ENCODE measurements around the gene FHDC1.

FHDC1 gene

GRCh38 chr4:152996111-152996571, 60.0 kb downstream of the FHDC1 start:
- no peak for TF ChIP-seq REST (IDR thresholded peaks at IDR 0.05; ENCODE audit: insufficient read depth in 1 of 2, low read depth in 2 of 2, low read length in 2 of 2)
- no peak for TF ChIP-seq TAF1 (IDR thresholded peaks at IDR 0.05; ENCODE audit: borderline replicate concordance, insufficient read depth, low read length)
- TF ChIP-seq SIN3A (IDR thresholded peaks at IDR 0.05; ENCODE audit: borderline replicate concordance, insufficient read depth, low read length), result no peak
- no peak for TF ChIP-seq POLR2AphosphoS5 (IDR thresholded peaks at IDR 0.05; ENCODE audit: low read depth, low read length)
- TF ChIP-seq FOXP2 (optimal IDR thresholded peaks at IDR 0.05; ENCODE audit: borderline replicate concordance, extremely low read depth, extremely low read length, insufficient read depth), result no peak

DNA sequence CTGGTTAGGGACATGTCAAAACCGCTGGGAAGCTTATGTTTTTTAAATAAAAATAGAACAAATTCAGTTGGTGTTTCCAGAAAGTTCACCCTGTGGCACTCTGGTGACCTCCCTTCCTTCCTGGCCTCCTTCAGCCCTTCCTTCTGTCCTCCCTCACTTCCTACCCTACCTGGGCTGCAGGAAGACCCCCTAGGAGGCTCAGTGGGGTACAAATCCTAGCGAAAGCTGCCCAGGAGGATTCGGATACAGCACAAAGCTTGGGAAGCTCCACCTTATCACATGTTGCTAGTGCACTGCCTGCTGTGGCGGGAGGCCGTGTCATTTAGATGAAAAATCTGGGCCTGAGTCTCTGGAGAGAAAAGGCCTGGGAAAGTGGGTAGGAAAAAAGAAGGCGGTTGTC, 60.5 kb downstream of the FHDC1 start:
- TF ChIP-seq FOXP2 (optimal IDR thresholded peaks at IDR 0.05; ENCODE audit: borderline replicate concordance, extremely low read depth, extremely low read length, insufficient read depth), result no peak
- TF ChIP-seq SIN3A (IDR thresholded peaks at IDR 0.05; ENCODE audit: borderline replicate concordance, insufficient read depth, low read length), result no peak
- no peak for TF ChIP-seq TAF1 (IDR thresholded peaks at IDR 0.05; ENCODE audit: borderline replicate concordance, insufficient read depth, low read length)
- TF ChIP-seq POLR2AphosphoS5 (IDR thresholded peaks at IDR 0.05; ENCODE audit: low read depth, low read length), result no peak
- TF ChIP-seq REST (IDR thresholded peaks at IDR 0.05; ENCODE audit: insufficient read depth in 1 of 2, low read depth in 2 of 2, low read length in 2 of 2), result no peak

DNA sequence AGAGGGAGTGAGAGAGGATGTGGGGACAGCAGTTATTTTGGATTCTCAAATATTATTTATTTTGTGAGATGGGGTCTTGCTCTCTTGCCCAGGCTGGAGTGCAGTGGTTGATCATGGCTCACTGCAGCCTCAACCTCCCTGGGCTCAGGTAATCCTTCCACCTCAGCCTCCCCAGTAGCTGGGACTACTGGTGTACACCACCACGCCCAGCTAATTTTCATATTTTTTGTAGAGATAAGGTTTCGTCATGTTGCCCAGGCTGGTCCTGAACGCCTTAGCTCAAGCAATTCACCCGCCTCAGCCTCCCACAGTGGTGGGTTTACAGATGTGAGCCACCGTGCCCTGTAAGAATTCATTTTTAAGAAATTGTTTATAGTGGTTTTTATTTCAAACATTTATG, 61.2 kb downstream of the FHDC1 start:
- TF ChIP-seq SIN3A (IDR thresholded peaks at IDR 0.05; ENCODE audit: borderline replicate concordance, insufficient read depth, low read length) (no peak), TAF1 (IDR thresholded peaks at IDR 0.05; ENCODE audit: borderline replicate concordance, insufficient read depth, low read length) (no peak), FOXP2 (optimal IDR thresholded peaks at IDR 0.05; ENCODE audit: borderline replicate concordance, extremely low read depth, extremely low read length, insufficient read depth) (no peak), POLR2AphosphoS5 (IDR thresholded peaks at IDR 0.05; ENCODE audit: low read depth, low read length) (no peak), REST (IDR thresholded peaks at IDR 0.05; ENCODE audit: insufficient read depth in 1 of 2, low read depth in 2 of 2, low read length in 2 of 2) (no peak)

DNA sequence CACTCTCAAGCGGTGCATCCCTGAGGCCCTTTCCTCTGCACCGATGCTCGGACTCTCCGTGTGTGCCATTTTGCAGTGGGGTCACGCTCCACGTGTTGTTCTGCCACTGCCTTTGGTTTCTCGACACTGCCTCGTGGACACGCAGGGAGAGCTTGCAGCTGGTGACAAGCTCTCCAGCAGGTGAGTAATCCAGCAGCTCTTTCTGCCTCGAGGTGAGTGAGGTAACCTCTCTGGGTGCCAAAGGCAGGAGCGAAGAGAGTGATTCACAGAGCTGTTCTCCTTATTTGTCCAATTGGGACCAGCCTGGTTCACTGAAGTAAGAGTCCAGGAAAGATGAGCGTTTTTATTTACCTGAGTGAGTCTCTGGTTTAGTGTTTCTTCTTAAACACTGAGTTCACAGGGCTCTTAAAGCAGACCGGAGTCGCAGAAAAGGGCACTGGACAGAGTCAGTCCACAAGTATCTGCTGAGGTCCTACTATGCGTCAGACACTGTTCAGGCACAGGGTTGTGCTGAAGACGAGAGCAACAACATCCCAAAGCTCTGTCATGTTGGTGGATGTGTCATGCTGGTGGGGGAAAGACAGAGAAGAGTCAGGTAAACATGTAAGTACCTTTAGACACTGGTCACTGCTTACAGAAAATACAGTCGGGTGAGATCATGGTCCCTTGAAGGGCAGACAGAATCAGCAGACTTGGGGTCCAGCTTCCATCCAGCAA, 61.8 kb downstream of the FHDC1 start:
- TF ChIP-seq SIN3A (IDR thresholded peaks at IDR 0.05; ENCODE audit: borderline replicate concordance, insufficient read depth, low read length), result no peak
- TF ChIP-seq TAF1 (IDR thresholded peaks at IDR 0.05; ENCODE audit: borderline replicate concordance, insufficient read depth, low read length), result no peak
- no peak for TF ChIP-seq REST (IDR thresholded peaks at IDR 0.05; ENCODE audit: insufficient read depth in 1 of 2, low read depth in 2 of 2, low read length in 2 of 2)
- TF ChIP-seq FOXP2 (optimal IDR thresholded peaks at IDR 0.05; ENCODE audit: borderline replicate concordance, extremely low read depth, extremely low read length, insufficient read depth), result no peak
- no peak for TF ChIP-seq POLR2AphosphoS5 (IDR thresholded peaks at IDR 0.05; ENCODE audit: low read depth, low read length)
